VCaP (cell line): ENCODE measurements around the gene TMEM205.
A peak's percentile ranks its signal among the peaks of the same experiment; 100 is the strongest.
"Not testable (repeated sequence)": the region's sequence is repeated elsewhere in the genome, so short reads cannot be mapped to it uniquely, and the experiment has no call there.

Experiments
- H3K27ac ChIP-seq: fragments of 450-650 bp; 2 replicates; pipeline ENCODE4 v1.5.1; 2017
- TF ChIP-seq, protein P1 (sequence below): fragments of 450-650 bp; conservative IDR thresholded peaks from 2 replicates; pipeline ENCODE4 v1.5.1; 2017; ENCODE audit warnings: mild to moderate bottlenecking, moderate library complexity

The TMEM205 gene

DNA sequence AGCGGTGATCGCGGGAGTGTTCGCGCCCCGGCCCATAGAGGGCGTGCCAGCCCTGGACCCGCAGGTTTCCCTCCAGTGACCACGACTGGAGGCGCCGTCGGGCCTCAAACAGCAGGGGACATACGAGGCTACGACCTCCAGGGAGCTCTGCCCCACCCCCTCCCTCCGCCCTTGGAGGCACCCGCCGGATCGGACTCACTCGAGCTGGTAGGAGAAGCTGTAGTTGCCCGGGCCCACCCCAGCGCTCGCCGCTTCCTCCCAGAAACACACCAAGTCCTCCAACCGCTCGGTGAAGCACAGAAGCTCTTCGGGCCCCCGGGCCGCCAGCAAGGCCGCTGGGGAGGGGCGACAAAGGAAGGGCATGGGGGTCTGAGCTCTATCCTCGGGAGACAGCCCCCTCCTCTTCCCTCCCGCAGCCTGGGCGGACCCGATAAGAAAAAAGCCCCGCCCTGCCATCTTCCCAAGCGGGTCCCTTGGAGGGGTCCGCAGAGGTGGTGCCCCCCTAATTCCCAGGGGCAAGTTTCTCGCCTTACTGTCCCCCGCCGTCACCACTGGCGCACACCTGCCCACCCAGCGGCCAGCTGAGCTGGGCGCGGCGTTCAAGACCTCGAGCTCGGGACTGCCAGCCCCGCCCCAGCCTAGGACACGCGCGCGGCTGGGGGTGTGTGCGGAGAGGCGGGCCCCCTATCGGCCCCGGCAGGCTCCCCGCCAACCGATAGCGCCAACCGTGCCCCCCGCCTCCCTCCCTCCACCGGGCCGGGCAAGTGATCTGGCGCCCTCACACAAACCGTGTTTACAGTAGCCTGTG, 37.0 kb upstream of the TMEM205 start:
- H3K27ac ChIP-seq = peak overlapping the region; percentile 65; the same call in 1 of the 2 replicates
- TF ChIP-seq, protein P1, sequence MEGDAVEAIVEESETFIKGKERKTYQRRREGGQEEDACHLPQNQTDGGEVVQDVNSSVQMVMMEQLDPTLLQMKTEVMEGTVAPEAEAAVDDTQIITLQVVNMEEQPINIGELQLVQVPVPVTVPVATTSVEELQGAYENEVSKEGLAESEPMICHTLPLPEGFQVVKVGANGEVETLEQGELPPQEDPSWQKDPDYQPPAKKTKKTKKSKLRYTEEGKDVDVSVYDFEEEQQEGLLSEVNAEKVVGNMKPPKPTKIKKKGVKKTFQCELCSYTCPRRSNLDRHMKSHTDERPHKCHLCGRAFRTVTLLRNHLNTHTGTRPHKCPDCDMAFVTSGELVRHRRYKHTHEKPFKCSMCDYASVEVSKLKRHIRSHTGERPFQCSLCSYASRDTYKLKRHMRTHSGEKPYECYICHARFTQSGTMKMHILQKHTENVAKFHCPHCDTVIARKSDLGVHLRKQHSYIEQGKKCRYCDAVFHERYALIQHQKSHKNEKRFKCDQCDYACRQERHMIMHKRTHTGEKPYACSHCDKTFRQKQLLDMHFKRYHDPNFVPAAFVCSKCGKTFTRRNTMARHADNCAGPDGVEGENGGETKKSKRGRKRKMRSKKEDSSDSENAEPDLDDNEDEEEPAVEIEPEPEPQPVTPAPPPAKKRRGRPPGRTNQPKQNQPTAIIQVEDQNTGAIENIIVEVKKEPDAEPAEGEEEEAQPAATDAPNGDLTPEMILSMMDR = peak; percentile 81

DNA sequence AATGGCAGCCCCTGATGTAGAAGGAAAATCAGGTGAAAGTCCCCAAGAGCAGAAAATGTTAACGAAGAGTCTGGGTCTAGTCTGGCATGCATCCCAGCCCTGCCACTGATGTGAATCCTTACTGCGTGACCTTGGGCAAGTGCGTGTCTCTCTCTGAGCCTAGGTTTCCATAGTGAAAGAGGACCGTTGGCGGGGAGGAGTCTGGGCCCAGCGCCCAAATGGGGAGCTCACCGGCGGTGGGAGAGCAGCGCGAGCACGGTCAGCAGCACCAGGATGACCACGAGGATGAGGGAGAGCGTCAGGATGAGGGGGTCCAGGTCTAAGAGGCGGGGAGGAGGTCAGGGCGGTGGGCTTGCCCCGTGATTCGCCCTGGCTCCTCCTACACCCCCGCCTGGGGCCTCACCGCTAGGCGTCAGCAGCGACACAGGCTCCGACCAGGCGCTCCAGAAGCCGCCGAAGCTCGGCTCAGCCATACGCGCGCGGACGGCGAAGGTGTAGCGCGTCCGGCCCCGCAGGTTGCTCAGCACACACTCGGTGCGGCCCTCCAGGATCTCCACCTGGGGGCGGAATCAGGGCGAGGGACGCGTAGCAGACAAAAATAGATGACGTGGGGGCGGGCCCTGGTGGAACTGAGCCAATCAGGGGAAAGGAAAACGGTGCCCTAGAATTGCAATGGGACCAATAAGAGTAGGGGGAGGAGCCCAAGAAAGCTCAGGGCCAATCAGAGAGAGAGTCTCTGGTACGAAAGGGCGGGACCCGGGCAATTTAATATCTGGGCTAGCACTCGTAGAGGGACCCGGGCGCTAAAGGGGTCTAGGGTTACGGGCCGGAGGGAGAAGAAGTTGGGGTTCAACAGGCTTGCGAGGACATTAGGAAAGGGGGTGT, 34.8 kb upstream of the TMEM205 start:
- TF ChIP-seq, protein P1 = peak; percentile 86
- peak overlapping the region; percentile 86 for H3K27ac ChIP-seq

DNA sequence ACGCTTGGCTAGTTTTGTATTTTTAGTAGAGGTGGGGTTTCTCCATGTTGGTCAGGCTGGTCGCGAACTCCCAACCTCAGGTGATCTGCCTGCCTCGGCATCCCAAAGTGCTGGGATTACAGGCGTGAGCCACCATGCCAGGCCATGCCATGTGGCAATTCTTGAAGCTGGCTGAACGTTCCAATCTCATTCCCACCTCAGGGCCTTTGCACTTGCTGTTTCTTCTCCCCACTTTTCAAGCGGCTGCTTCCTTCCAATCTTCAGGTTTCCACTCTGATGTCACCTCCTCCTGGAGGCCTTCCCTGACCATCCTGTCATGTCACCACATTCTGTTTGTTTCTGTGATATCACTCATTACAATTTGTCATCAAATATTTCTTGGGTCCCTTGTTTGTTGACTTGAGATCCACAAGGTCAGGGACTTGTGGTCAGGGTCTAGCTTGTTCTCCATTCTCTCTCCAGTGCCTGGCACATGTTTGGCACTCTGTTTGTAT, 33.8 kb upstream of the TMEM205 start:
- TF ChIP-seq, protein P1 = no peak
- peak overlapping the region; percentile 86 for H3K27ac ChIP-seq

DNA sequence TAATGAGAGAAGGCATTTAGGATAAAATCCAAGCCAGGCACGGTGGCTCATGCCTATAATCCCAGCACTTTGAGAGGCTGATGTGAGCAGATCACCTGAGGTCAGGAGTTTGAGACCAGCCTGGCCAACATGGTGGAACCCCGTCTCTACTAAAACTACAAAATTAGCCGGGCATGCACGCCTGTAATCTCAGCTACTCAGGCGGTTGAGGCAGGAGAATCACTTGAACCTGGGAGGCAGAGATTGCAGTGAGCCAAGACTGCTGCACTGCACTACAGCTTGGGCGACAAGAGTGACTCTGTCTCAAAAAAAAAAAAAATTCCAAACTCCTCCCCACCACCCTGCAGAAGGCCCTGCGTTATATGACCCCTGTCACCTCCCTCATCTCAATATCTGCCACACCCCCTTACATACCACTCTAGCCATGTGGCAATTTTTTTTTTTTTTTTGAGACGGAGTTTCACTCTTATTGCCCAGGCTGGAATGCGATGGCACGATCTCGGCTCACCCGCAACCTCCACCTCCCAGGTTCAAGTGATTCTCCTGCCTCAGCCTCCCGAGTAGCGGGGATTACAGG, 33.3 kb upstream of the TMEM205 start:
- H3K27ac ChIP-seq = not testable (repeated sequence)

DNA sequence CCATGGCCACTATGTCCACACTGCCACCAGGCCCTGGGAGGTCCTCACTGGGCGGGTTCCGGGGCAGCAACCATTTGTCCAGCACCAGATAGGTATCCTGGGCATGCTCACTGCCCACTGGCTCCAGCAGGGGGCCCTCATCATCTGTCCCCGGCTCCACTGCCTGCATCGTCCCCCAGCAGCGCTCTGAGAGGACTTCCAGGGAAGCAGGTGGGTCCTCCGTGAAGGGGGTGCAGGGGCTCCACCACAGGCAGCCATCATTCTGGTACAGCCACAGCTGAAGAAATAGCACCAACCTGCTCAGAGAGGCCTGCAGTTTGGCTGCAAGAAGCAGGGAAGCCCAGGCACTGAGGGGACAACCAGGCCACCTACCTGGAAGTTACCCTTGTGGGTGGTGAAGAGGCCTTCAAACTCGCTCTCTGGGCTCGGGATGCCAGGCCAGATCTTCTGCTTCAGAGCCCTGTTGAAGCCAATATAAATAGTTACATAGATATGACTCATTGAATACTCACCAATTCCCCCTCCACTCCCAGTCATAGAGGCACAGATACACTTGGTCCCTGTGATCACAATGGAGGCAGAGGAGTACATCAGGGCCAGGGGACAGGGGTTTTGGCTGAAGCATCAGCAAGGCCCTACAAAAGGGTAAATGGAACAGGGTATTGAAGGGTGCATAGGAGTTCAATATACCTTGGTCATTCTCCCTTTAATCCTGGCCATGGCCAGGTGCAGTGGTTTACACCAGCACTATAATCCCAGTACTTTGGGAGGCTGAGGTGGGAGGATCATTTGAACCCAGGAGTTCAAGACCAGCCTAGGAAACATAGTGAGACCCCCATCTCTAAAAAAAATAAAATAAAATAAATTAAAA, 32.5 kb upstream of the TMEM205 start:
- no peak overlapping the region for H3K27ac ChIP-seq
- TF ChIP-seq, protein P1 = peak; percentile 69

DNA sequence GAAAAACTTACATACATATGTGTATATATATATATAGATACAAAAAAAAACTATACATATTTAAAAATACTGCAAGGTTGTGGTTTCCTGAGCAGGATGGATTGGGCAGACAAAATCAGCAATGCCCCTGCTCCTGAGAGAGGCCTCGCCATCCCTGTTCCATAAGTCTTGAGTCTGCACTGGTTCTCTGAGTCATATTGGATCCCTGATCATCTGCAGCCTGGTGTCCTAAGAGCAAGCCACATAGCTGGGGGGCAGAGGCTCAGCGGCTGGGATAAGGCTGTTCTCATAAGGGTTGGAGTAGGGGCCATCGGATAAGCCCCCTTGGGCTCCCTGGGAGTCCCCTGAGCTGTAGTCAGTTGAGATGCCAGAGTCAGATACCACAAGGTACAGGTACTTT, 31.7 kb upstream of the TMEM205 start:
- no peak overlapping the region for H3K27ac ChIP-seq
- TF ChIP-seq, protein P1 = no peak

DNA sequence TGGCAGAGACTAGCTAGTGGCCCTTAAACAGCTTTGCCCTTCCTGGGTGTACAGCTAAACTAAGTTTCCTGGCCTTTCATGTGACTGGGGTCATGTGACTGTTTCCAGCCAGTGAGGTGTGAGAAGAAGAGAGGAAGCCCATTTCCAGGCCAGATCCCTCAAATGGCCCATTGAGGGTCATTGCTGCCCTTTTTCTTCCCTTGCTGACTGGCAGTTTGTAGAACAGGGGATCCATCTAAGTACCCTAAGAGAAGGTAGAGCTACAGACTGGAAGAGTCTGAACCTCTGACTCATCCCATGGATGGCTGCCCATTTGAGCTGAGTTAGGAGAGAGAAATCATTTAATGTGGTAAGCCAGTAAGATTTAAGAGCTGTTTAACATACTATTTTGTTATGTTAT, 31.2 kb upstream of the TMEM205 start:
- TF ChIP-seq, protein P1 = no peak
- H3K27ac ChIP-seq = peak overlapping the region; percentile 93; the same call in 1 of the 2 replicates
